ENCODE measurements around the gene ZDHHC9. TPM values are rescaled to one million over a fixed set of nuclear protein-coding genes. Genes with fewer than 3 reads are reported as not detected.
A peak's percentile ranks its signal among the peaks of the same experiment; 100 is the strongest.

The ZDHHC9 gene
- total RNA-seq, 1 donor from 2014 or later, result 48.4 TPM

DNA sequence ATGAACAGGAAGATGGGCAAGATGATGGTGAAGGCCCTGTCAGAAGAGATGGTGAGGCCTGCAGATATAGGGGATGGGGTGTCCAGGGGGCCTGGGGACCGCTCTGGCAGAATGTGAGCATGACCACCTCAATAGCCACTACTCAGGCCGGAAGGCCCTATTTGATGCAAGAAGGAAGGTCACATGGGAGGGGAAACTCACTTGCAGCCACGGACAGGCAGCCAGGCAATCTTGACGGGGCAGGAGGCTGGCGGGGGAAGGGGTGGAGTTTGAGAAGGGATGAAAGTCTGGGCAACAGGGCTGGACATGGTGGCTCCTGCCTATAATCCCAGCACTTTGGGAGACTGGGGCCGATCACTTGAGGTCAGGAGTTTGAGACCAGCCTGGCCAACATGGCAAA lies 55.2 kb downstream of the ZDHHC9 start:
- TF ChIP-seq, protein P1, sequence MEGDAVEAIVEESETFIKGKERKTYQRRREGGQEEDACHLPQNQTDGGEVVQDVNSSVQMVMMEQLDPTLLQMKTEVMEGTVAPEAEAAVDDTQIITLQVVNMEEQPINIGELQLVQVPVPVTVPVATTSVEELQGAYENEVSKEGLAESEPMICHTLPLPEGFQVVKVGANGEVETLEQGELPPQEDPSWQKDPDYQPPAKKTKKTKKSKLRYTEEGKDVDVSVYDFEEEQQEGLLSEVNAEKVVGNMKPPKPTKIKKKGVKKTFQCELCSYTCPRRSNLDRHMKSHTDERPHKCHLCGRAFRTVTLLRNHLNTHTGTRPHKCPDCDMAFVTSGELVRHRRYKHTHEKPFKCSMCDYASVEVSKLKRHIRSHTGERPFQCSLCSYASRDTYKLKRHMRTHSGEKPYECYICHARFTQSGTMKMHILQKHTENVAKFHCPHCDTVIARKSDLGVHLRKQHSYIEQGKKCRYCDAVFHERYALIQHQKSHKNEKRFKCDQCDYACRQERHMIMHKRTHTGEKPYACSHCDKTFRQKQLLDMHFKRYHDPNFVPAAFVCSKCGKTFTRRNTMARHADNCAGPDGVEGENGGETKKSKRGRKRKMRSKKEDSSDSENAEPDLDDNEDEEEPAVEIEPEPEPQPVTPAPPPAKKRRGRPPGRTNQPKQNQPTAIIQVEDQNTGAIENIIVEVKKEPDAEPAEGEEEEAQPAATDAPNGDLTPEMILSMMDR (IDR thresholded peaks at IDR 0.05), result no peak
- H3K27ac ChIP-seq, result no peak overlapping the region
- no peaks in the 10 kb centered on the region for H3K4me1 ChIP-seq
- ATAC-seq, result no peak
- H3K36me3 ChIP-seq, result no peaks in the 10 kb centered on the region
- no peaks in the 10 kb centered on the region for H3K27me3 ChIP-seq
- intact Hi-C loops (cut with DNase I), result no loop called here
- H3K4me3 ChIP-seq, result no peak overlapping the region
- DNase-seq, result no peak
- no peaks in the 10 kb centered on the region for H3K9me3 ChIP-seq

DNA sequence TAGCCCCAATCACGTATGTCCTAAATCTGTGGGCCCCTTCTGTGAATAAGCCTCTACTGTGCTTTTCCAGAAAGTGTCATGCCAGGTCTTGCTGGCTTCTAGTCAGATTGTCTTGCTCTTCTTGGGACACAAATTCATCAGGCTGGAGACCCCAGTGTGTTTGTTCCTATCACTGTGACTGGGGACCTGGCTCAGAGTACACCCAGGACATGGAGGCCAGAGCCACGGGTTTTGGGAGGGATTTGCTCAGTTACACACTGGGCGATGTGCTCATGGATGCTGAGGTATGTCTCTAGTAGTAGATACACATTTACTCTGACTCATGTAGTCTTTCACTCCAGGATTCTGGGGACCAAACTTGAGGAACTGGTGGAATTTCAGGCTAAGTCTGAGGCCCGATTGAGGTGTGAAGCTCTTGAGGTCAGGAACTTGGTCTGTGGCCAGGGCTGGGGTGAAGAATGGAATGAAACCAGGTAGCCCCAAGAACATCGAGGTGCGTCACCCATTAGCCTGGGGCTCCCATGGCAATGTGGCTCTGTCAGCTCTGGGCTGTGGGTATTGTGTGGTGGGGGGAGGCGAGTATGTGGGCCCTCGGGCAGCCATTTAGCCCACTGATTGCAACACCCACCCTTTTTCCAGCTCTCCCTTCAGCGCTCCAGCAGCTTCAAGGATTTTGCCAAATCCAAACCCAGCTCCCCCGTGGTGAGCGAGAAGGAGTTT lies 56.2 kb downstream of the ZDHHC9 start:
- H3K4me3 ChIP-seq, result no peak overlapping the region
- TF ChIP-seq, protein P1 (IDR thresholded peaks at IDR 0.05), result no peak
- no peak for DNase-seq
- no peaks in the 10 kb centered on the region for H3K27me3 ChIP-seq
- no peaks in the 10 kb centered on the region for H3K36me3 ChIP-seq
- intact Hi-C loops (cut with DNase I), result no loop called here
- no peak for ATAC-seq
- H3K4me1 ChIP-seq, result no peaks in the 10 kb centered on the region
- H3K9me3 ChIP-seq, result no peaks in the 10 kb centered on the region
- H3K27ac ChIP-seq, result no peak overlapping the region

DNA sequence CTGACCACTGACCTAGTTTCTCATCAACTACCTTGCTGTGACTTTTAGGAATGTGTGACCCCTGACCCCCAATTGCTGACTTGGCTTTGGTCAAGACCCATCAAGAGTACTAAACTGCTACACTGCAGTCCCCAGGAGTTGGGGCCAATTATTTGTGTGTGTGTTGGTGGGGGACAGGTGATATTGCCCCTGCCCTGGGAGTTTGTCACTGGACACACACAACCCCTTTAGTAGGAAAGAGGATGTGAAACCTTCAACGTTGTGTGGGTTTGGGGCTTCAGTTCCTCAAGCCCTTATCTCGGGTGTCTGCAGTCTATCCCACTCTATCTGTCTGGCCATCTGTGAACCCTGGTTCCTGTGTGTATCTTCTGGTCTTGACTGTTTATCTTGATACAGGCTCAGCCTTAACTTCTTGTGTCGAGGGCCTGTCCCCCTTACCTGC lies 57.5 kb downstream of the ZDHHC9 start:
- Histone ChIP-seq H3K27me3 (no peaks in the 10 kb centered on the region), H3K27ac (no peak overlapping the region), H3K9me3 (no peaks in the 10 kb centered on the region), H3K4me3 (no peak overlapping the region), H3K36me3 (no peaks in the 10 kb centered on the region), H3K4me1 (no peaks in the 10 kb centered on the region)
- intact Hi-C loops (cut with DNase I), result no loop called here
- ATAC-seq (peak; percentile 60), DNase-seq (no peak)
- TF ChIP-seq, protein P1 (IDR thresholded peaks at IDR 0.05), result no peak

DNA sequence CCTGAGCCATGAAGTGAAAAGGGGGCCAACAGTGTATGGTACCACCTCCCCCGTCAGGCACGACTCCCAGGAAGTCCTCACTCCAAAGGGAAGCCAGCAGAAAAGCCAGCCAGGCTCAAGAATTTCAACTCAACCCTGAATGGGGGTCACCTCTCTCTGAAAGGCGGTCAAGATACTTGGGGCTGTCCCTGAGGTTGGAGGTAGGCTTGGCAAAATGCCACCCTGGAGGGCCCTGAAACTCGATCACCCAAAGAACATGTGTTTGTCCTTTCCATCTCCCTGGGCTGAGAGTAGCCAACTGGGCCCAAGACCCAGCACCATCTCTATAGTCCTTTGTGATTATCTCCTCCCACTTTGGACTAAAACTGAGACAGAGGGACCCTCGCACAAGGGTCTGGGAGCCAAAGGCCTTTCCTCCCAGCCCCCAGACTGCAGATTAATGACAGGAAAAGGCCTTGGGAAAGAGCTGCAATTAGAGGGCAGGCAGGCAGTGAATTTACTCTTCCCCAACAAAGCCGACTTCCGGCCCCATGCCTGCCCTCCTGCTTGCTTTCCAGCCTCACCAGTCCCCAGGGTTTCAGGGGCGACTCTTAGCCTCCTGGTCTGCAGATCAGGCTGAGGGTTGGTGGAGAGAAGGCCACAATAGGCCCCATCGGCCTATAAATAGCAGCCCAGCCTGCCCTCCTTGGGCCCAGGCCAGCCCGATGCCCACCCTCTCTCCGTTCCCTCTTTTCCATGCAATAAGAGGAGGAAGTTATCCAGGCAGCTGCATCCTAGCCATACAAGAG lies 58.3 kb downstream of the ZDHHC9 start:
- Histone ChIP-seq H3K9me3 (no peaks in the 10 kb centered on the region), H3K27me3 (no peaks in the 10 kb centered on the region), H3K4me1 (no peaks in the 10 kb centered on the region), H3K27ac (no peak overlapping the region), H3K4me3 (no peak overlapping the region), H3K36me3 (no peaks in the 10 kb centered on the region)
- ATAC-seq, result no peak
- TF ChIP-seq, protein P1 (IDR thresholded peaks at IDR 0.05), result no peak
- intact Hi-C loops (cut with DNase I), result no loop called here
- no peak for DNase-seq

DNA sequence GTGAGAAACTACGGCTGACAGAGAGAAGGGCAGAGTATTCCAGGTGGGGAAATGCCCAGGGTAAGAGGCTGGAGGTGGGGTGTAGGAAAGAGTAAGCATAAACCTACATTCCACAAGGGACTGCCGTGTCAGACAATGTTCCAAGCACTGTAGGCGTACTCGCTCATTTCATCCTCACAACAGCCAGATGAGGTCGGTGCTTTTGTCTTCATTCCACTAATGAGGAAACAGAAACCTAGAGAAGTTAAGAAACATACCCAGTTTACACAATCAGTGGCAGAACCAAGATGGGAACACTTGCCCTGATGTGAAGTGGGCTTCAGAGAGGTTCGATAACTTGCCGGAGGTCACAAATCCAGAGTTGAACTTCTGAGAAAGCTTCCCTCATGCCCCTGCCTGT lies 59.3 kb downstream of the ZDHHC9 start:
- Histone ChIP-seq H3K9me3 (no peaks in the 10 kb centered on the region), H3K4me3 (no peak overlapping the region), H3K36me3 (no peaks in the 10 kb centered on the region), H3K27me3 (no peaks in the 10 kb centered on the region), H3K27ac (no peak overlapping the region), H3K4me1 (no peaks in the 10 kb centered on the region)
- TF ChIP-seq, protein P1 (IDR thresholded peaks at IDR 0.05), result no peak
- DNase-seq, result no peak
- intact Hi-C loops (cut with DNase I), result no loop called here
- no peak for ATAC-seq

All from upper lobe of right lung (tissue), 1 donor.